ENCODE measurements around the gene DYNLT3.

Gene DYNLT3

GRCh38 chrX:37846934-37847732 is at the start of gene DYNLT3:
Gene DYNLT3, minus strand, starts transcription at chrX:37847571. Its CDS starts 61 bp downstream, at chrX:37847510.
- peak; percentile 53 to 71 for DNase-seq (ENCODE audit: low read depth in 2 of 2)

GRCh38 chrX:37896511-37896890 is 49.1 kb upstream of the DYNLT3 start:
- DNase-seq (ENCODE audit: low read depth in 2 of 2), result no peak

GRCh38 chrX:37895795-37896510 is 48.6 kb upstream of the DYNLT3 start:
- DNase-seq (ENCODE audit: low read depth in 2 of 2), result no peak

- DNase-seq (ENCODE audit: low read depth in 2 of 2), result no peak
These were observed 47.4 kb upstream of the DYNLT3 start for GRCh38 chrX:37894725-37895124.

GRCh38 chrX:37888010-37888409 is 40.6 kb upstream of the DYNLT3 start:
- DNase-seq (ENCODE audit: low read depth in 2 of 2), result no peak

GRCh38 chrX:37887347-37887746 is 40.0 kb upstream of the DYNLT3 start:
- DNase-seq (ENCODE audit: low read depth in 2 of 2), result no peak

- DNase-seq (ENCODE audit: low read depth in 2 of 2), result no peak
These were observed 35.8 kb upstream of the DYNLT3 start for GRCh38 chrX:37883196-37883595.

- no peak for DNase-seq (ENCODE audit: low read depth in 2 of 2)
These were observed 32.3 kb upstream of the DYNLT3 start for GRCh38 chrX:37879692-37880091.

- DNase-seq (ENCODE audit: low read depth in 2 of 2), result no peak
These were observed 29.3 kb upstream of the DYNLT3 start for GRCh38 chrX:37876716-37877115.

GRCh38 chrX:37875675-37876074 is 28.3 kb upstream of the DYNLT3 start:
- no peak for DNase-seq (ENCODE audit: low read depth in 2 of 2)

GRCh38 chrX:37873220-37873619 is 25.8 kb upstream of the DYNLT3 start:
- DNase-seq (ENCODE audit: low read depth in 2 of 2), result no peak

GRCh38 chrX:37872303-37872655 is 24.9 kb upstream of the DYNLT3 start:
- no peak for DNase-seq (ENCODE audit: low read depth in 2 of 2)

GRCh38 chrX:37871626-37872302 is 24.4 kb upstream of the DYNLT3 start:
- DNase-seq (ENCODE audit: low read depth in 2 of 2), result no peak

- no peak for DNase-seq (ENCODE audit: low read depth in 2 of 2)
These were observed 20.3 kb upstream of the DYNLT3 start for GRCh38 chrX:37867536-37868153.

GRCh38 chrX:37863728-37864127 is 16.4 kb upstream of the DYNLT3 start:
- no peak for DNase-seq (ENCODE audit: low read depth in 2 of 2)

- DNase-seq (ENCODE audit: low read depth in 2 of 2), result no peak
These were observed 15.5 kb upstream of the DYNLT3 start for GRCh38 chrX:37862851-37863250.

GRCh38 chrX:37860721-37861120 is 13.3 kb upstream of the DYNLT3 start:
- no peak for DNase-seq (ENCODE audit: low read depth in 2 of 2)

- no peak for DNase-seq (ENCODE audit: low read depth in 2 of 2)
These were observed 7.4 kb upstream of the DYNLT3 start for GRCh38 chrX:37854748-37855147.

GRCh38 chrX:37854148-37854547 is 6.8 kb upstream of the DYNLT3 start:
- no peak for DNase-seq (ENCODE audit: low read depth in 2 of 2)

GRCh38 chrX:37847733-37848197 is 394 bp upstream of the DYNLT3 start:
- DNase-seq (ENCODE audit: low read depth in 2 of 2), result no peak

- DNase-seq (ENCODE audit: low read depth in 2 of 2), result no peak
These were observed 825 bp downstream of the DYNLT3 start for GRCh38 chrX:37846558-37846933.

GRCh38 chrX:37846141-37846540 is 1.2 kb downstream of the DYNLT3 start:
- DNase-seq (ENCODE audit: low read depth in 2 of 2), result no peak

All from stimulated activated CD8-positive, alpha-beta memory T cell treated with anti-CD3 and anti-CD28 coated beads, Interleukin-7, amount 100 ng/mL, for 4 hours (primary cell).